Lower lobe of right lung (tissue), 2 donors: ENCODE measurements around the gene ATP6V1C2. TPM values are rescaled to one million over a fixed set of nuclear protein-coding genes. Genes with fewer than 3 reads are reported as not detected.

Source experiments
- ATAC-seq, 2 donors: fragments of 200-7000 bp; cut with Tn5 transposase; one replicate each; pipeline ENCODE4 v1.9.1; 2020 to 2022; ENCODE audit warnings: mild to moderate bottlenecking in 2 of 2, moderate library complexity in 2 of 2
- DNase-seq: peaks from one replicate; pipeline ENCODE4 v3.0.0-alpha.2; 2020
- H3K27ac ChIP-seq: fragments of 200-600 bp; one replicate; pipeline ENCODE4 v1.8.0; 2022
- H3K27me3 ChIP-seq: fragments of 200-600 bp; one replicate; pipeline ENCODE4 v1.8.0; 2022; ENCODE audit warnings: low read depth
- H3K36me3 ChIP-seq: fragments of 200-600 bp; one replicate; pipeline ENCODE4 v1.8.0; 2022; ENCODE audit warnings: mild to moderate bottlenecking
- H3K4me1 ChIP-seq: fragments of 200-600 bp; one replicate; pipeline ENCODE4 v1.8.0; 2022
- H3K4me3 ChIP-seq: fragments of 200-600 bp; one replicate; pipeline ENCODE4 v1.8.0; 2022; ENCODE audit warnings: mild to moderate bottlenecking
- H3K9me3 ChIP-seq: fragments of 200-600 bp; one replicate; pipeline ENCODE4 v1.8.0; 2022
- CTCF ChIP-seq: fragments of 200-600 bp; IDR thresholded peaks from one replicate; pipeline ENCODE4 v1.8.0; 2022; ENCODE audit warnings: antibody characterized with exemption, mild to moderate bottlenecking
- intact Hi-C: fragments of 100-400 bp; cut with DNase I; formaldehyde crosslinking; loops from one replicate; pipeline ENCODE4 v1.11.0; 2022
- total RNA-seq: library from RNA; stranded (reverse); fragmentation: NEBNext Ultra II Directional; extraction: Animal tissue kit (Norgen Biotek cat#: 25700); gene quantifications from one replicate; pipeline ENCODE4 v1.2.1, GENCODE V29; 2021
- donor health status: DM: no; HTN: yes; CAD: no; lungs with severe emphysema.

ATP6V1C2 gene
- total RNA-seq, 1 donor from 2014 or later = 1.7 TPM

- ATAC-seq (no peak), DNase-seq (no peak)
- Histone ChIP-seq H3K4me3 (no peak overlapping the region), H3K4me1 (no peaks in the 10 kb centered on the region), H3K27ac (no peak overlapping the region), H3K27me3 (no peaks in the 10 kb centered on the region), H3K36me3 (no peaks in the 10 kb centered on the region), H3K9me3 (no peaks in the 10 kb centered on the region)
- intact Hi-C loops = no loop called here
- TF ChIP-seq CTCF = no peak
These were observed 42.8 kb downstream of the ATP6V1C2 start for GRCh38 chr2:10764096-10764785.

- DNase-seq (no peak), ATAC-seq (no peak)
These were observed 43.5 kb downstream of the ATP6V1C2 start for GRCh38 chr2:10764896-10765295.

GRCh38 chr2:10765461-10765860 is 44.0 kb downstream of the ATP6V1C2 start:
- no peaks in the 10 kb centered on the region for H3K4me1 ChIP-seq
- no peaks in the 10 kb centered on the region for H3K27me3 ChIP-seq
- H3K9me3 ChIP-seq = no peaks in the 10 kb centered on the region
- H3K4me3 ChIP-seq = no peak overlapping the region
- DNase-seq (no peak), ATAC-seq (peak; percentile 54 to 67)
- TF ChIP-seq CTCF = no peak
- H3K36me3 ChIP-seq = no peaks in the 10 kb centered on the region
- intact Hi-C loops = no loop called here
- no peak overlapping the region for H3K27ac ChIP-seq

More at GRCh38 chr2:10764896-10765295, 43.5 kb downstream of the ATP6V1C2 start:
- intact Hi-C loops = no loop called here
- Histone ChIP-seq H3K4me3 (no peak overlapping the region), H3K4me1 (no peaks in the 10 kb centered on the region), H3K27me3 (no peaks in the 10 kb centered on the region), H3K36me3 (no peaks in the 10 kb centered on the region), H3K9me3 (no peaks in the 10 kb centered on the region), H3K27ac (no peak overlapping the region)
- TF ChIP-seq CTCF = no peak

- H3K36me3 ChIP-seq = no peaks in the 10 kb centered on the region
- no peaks in the 10 kb centered on the region for H3K9me3 ChIP-seq
- DNase-seq (no peak), ATAC-seq (no peak)
- TF ChIP-seq CTCF = no peak
- intact Hi-C loops = no loop called here
- no peak overlapping the region for H3K27ac ChIP-seq
- no peak overlapping the region for H3K4me3 ChIP-seq
- no peaks in the 10 kb centered on the region for H3K27me3 ChIP-seq
- H3K4me1 ChIP-seq = no peaks in the 10 kb centered on the region
These were observed 44.5 kb downstream of the ATP6V1C2 start for GRCh38 chr2:10765914-10766313.

GRCh38 chr2:10768063-10768507 is 46.7 kb downstream of the ATP6V1C2 start:
- Histone ChIP-seq H3K4me1 (no peaks in the 10 kb centered on the region), H3K27ac (no peak overlapping the region), H3K9me3 (no peaks in the 10 kb centered on the region), H3K36me3 (no peaks in the 10 kb centered on the region), H3K27me3 (no peaks in the 10 kb centered on the region), H3K4me3 (no peak overlapping the region)
- intact Hi-C loops = no loop called here
- DNase-seq (no peak), ATAC-seq (no peak)
- TF ChIP-seq CTCF = no peak
